Omental fat pad (tissue), 4 donors: ENCODE data around the gene MT1B. TPM values are rescaled to one million over a fixed set of nuclear protein-coding genes. Genes with fewer than 3 reads are reported as not detected.

Experiments used
- ATAC-seq: fragments of 150-250 bp; one replicate; pipeline ENCODE4 v1.9.1; 2016; ENCODE audit warnings: mild to moderate bottlenecking, moderate library complexity; ENCODE audit not compliant: low FRiP score
- DNase-seq: peaks from one replicate; pipeline ENCODE4 v3.0.0-alpha.2; 2019; ENCODE audit warnings: low spot score
- total RNA-seq, 4 donors: library from RNA; depleted of rRNA; stranded (reverse); fragments of >200 nt; gene quantifications; one replicate each; pipeline ENCODE4 v1.1.0, GENCODE V29; 2016
- TF ChIP-seq, protein P1 (sequence below), 3 donors: fragments of 450-650 bp; IDR thresholded peaks; one replicate each; pipeline ENCODE4 v1.5.1; 2016 to 2017; ENCODE audit warnings: antibody characterized with exemption in 3 of 3, mild to moderate bottlenecking in 3 of 3, moderate library complexity in 2 of 3

MT1B gene
- total RNA-seq, 4 donors from 2014 or later: not detected

DNA sequence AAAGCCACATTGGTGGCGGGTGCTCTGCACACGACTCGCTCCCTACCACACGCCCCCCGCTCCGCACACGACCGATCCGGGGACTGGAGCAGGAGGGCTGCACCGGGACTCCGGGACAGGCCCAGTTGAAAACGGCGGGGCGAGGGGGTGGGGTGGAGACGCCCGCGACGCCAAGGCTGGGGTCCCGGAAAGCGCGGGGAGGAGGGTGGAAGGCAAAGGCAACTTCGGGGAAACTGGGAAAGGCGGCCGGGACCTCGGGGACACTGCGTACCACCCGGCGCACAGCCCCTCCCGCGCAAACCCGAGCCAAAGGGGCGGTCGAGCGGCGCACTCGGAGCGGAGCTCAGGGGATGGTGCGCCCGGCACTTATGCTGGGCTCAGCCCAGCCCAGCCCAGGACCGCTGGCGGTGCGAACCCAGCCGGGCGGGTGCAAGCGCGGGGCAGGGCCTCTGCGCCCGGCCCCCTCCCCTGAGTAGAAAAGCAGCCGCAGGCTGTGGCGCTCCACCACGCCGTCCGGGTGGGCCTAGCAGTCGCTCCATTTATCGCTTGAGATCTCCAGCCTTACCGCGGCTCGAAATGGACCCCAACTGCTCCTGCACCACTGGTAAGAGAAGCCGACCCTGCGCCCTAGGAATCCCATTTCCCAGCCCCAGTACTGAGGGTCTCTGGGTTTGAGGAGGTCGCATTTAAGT lies 19.4 kb upstream of the MT1B start, which contains the start of gene MT1M:
Gene MT1M, plus strand, starts transcription at position 504 of the 692 bp plus-strand sequence. Its CDS starts 73 bp downstream, at position 577.
- DNase-seq (no peak), ATAC-seq (peak; percentile 84)
- TF ChIP-seq, protein P1, sequence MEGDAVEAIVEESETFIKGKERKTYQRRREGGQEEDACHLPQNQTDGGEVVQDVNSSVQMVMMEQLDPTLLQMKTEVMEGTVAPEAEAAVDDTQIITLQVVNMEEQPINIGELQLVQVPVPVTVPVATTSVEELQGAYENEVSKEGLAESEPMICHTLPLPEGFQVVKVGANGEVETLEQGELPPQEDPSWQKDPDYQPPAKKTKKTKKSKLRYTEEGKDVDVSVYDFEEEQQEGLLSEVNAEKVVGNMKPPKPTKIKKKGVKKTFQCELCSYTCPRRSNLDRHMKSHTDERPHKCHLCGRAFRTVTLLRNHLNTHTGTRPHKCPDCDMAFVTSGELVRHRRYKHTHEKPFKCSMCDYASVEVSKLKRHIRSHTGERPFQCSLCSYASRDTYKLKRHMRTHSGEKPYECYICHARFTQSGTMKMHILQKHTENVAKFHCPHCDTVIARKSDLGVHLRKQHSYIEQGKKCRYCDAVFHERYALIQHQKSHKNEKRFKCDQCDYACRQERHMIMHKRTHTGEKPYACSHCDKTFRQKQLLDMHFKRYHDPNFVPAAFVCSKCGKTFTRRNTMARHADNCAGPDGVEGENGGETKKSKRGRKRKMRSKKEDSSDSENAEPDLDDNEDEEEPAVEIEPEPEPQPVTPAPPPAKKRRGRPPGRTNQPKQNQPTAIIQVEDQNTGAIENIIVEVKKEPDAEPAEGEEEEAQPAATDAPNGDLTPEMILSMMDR (IDR thresholded peaks at IDR 0.05): no peak

DNA sequence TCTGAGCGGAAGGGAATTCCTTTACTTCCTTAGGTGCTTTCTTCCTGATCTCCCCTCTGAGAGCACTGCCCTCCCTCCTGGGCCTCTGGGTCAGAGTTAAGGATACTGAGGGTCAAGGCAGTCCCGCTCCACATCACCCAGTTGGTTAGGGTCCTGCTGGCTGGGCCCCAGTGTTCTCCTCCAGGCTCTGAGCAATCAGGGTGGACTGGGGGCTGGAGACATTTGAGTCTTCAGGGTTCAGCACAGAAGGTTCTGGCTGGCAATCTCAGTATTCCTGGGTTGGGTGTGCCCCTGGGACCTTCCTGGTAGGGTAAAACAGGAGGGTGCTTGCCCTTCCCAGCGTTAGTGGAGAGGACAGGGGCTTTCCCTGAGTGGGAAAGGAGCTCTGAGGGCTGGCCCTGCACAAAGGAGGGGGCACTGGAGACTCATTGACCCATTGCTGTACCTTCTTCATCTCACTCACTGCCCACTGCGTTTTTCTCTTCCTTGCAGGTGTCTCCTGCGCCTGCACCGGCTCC lies 18.8 kb upstream of the MT1B start:
- peak; percentile 0 for ATAC-seq
- no peak for DNase-seq
- TF ChIP-seq, protein P1 (IDR thresholded peaks at IDR 0.05): no peak

DNA sequence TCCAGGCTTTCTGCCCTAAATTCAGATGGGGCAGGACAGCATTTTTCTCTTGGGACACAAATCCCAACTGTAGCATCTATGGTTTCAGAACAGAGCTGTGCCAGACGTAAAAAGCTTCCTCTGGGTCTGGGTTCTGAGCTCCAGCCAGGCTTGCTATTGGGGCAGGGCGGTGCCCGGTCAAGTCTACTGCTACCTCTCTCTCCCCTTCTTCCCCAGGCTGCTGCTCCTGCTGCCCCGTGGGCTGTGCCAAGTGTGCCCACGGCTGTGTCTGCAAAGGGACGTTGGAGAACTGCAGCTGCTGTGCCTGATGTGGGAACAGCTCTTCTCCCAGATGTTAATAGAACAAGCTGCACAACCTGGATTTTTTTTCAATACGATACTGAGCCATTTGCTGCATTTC lies 18.2 kb upstream of the MT1B start:
- DNase-seq: no peak
- ATAC-seq: no peak
- TF ChIP-seq, protein P1 (IDR thresholded peaks at IDR 0.05): no peak

DNA sequence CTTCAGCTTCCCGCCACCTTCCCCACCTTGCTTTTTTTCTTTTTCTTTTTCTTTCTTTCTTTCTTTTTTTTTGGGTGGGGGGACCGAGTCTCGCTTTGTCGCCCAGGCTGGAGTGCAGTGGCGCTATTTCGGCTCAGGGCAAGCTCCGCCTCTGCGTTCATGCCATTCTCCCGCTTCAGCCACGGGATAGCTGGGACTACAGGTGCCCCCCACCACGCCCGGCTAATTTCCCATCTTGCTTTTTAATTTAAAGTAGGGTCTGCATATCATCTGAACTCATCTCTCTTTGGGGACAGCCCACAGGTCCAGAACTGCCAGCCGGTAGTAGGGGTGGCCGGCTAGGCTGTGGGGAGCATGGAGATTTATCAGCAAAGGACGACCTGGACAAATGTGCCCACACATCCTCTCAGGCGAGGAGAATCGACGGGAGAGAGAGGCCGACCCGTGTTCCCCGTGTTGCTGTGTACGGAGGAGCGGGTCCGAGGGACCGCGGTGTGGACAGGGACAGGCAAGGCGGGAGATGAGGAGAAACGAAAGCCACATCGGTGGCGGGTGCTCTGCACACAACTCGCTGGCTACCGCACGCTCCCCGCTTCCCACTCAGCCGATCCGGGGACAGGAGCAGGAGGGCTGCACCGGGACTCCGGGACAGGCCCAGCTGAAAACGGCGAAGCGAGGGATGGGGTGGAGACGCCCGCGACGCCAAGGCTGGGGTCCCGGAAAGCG lies 16.8 kb upstream of the MT1B start:
- TF ChIP-seq, protein P1 (IDR thresholded peaks at IDR 0.05): no peak
- ATAC-seq (no peak), DNase-seq (no peak)

DNA sequence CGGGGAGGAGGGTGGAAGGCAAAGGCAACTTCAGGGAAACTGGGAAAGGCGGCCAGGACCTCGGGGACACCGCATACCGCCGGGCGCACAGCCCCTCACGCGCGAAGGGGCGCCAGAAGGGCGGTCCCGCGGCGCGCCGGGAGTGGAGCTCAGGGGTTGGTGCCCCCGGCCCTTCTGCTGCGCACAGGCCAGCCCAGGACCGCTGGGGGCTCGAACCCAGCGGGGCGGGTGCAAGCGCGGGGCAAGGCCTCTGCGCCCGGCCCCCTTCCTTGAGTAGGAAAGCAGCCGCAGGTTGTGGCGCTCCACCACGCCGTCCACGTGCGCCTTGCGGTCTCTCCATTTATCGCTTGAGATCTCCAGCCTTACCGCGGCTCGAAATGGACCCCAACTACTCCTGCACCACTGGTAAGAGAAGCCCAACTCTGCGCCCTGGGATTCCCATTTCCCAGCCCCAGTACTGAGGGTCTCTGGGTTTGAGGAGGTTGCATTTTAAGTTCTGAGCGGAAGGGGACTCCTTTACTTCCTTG lies 16.2 kb upstream of the MT1B start:
- DNase-seq: no peak
- TF ChIP-seq, protein P1 (IDR thresholded peaks at IDR 0.05): no peak
- no peak for ATAC-seq

DNA sequence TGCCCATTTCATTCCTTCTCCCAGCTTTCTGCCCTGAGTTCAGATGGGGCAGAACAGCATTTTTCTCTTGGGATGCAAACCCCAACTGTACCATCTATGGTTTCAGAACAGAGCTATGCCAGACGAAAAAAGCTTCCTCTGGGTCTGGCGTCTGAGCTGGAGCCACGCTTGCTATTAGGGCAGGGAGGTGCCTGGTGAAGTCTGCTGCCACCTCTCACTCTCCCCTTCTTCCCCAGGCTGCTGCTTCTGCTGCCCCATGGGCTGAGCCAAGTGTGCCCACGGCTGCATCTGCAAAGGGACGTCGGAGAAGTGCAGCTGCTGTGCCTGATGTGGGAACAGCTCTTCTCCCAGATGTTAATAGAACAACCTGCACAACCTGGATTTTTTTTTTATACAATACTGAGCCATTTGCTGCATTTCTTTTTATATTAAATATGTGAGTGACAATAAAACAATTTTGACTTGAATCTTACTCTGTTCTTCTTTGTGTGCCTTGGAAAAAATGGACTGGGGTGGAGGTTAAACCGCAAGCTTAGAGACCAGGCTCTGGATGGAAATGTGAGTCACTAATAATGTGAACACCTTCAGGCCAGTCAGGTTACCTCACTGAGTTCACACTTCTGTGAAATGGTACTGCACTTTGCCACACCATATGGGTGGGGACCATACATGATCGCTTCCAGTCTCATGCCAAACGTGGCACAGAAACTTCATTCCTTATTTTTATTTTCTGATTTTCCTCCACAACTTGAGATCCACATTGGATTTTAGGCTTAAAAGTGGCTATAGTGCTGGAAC lies 14.9 kb upstream of the MT1B start:
- ATAC-seq: no peak
- no peak for DNase-seq
- TF ChIP-seq, protein P1 (IDR thresholded peaks at IDR 0.05): no peak
